OCI-LY1 (cell line): ENCODE results near the gene RBM47.

Experiments used
- H2AFZ ChIP-seq: fragments of 200-600 bp; sonication (generic), shearing (Covaris generic); 2 replicates; pipeline ENCODE4 v1.6.0; 2014; ENCODE audit warnings: antibody characterized with exemption, mild to moderate bottlenecking, low read length
- H3F3A ChIP-seq: fragments of 200-600 bp; sonication (generic), shearing (Covaris generic); 2 replicates; pipeline ENCODE4 v1.6.0; 2014; ENCODE audit warnings: mild to moderate bottlenecking, antibody characterized with exemption, low read length, moderate library complexity; ENCODE audit not compliant: insufficient read depth
- H3K27ac ChIP-seq: fragments of 200-600 bp; sonication (generic); 2 replicates; pipeline ENCODE4 v1.5.1; 2014; ENCODE audit warnings: low read length, mixed run types, mild to moderate bottlenecking, low read depth; ENCODE audit not compliant: poor library complexity, severe bottlenecking
- H3K27me3 ChIP-seq: fragments of 200-600 bp; sonication (generic); 2 replicates; pipeline ENCODE4 v1.6.0; 2014; ENCODE audit warnings: antibody characterized with exemption, mild to moderate bottlenecking, low read length, moderate library complexity; ENCODE audit not compliant: insufficient read depth
- H3K36me3 ChIP-seq: fragments of 200-600 bp; sonication (generic); 2 replicates; pipeline ENCODE4 v1.6.1; 2014; ENCODE audit warnings: mild to moderate bottlenecking, antibody characterized with exemption, low read length, moderate library complexity, mixed read lengths; ENCODE audit not compliant: insufficient read depth
- H3K4me1 ChIP-seq: fragments of 200-600 bp; sonication (generic); 2 replicates; pipeline ENCODE4 v1.5.1; 2014; ENCODE audit warnings: mild to moderate bottlenecking, low read length, moderate library complexity; ENCODE audit not compliant: insufficient read depth, severe bottlenecking
- H3K4me2 ChIP-seq: fragments of 200-600 bp; sonication (generic), shearing (Covaris generic); 2 replicates; pipeline ENCODE4 v1.6.1; 2014; ENCODE audit warnings: low read length
- H3K4me3 ChIP-seq: fragments of 200-600 bp; sonication (generic); 2 replicates; pipeline ENCODE4 v1.5.1; 2014; ENCODE audit warnings: low read length, low read depth, mild to moderate bottlenecking, mixed read lengths; ENCODE audit not compliant: poor library complexity, severe bottlenecking
- H3K79me2 ChIP-seq: fragments of 200-600 bp; shearing (Covaris generic); 2 replicates; pipeline ENCODE4 v1.6.1; 2016; ENCODE audit warnings: mixed run types, low read length, mixed read lengths; ENCODE audit not compliant: insufficient read depth
- H3K9ac ChIP-seq: fragments of 200-600 bp; sonication (generic), shearing (Covaris generic); 2 replicates; pipeline ENCODE4 v1.6.1; 2014; ENCODE audit warnings: mild to moderate bottlenecking, low read length, mixed read lengths
- H3K9me2 ChIP-seq: fragments of 200-600 bp; sonication (generic), shearing (Covaris generic); 2 replicates; pipeline ENCODE4 v1.6.1; 2014; ENCODE audit warnings: low read depth, mild to moderate bottlenecking, low read length, mixed read lengths
- H3K9me3 ChIP-seq: fragments of 200-600 bp; shearing (Covaris generic); 2 replicates; pipeline ENCODE4 v1.6.1; 2014; ENCODE audit warnings: low read length, mixed read lengths
- H4K20me1 ChIP-seq: fragments of 200-600 bp; sonication (generic), shearing (Covaris generic); 2 replicates; pipeline ENCODE4 v1.6.0; 2016; ENCODE audit warnings: mild to moderate bottlenecking, low read length; ENCODE audit not compliant: insufficient read depth
- EZH2 ChIP-seq: fragments of 200-600 bp; sonication (generic), shearing (Covaris generic); IDR thresholded peaks from 2 replicates; pipeline ENCODE4 v1.8.0; 2017; ENCODE audit warnings: borderline replicate concordance, mixed run types, mild to moderate bottlenecking, antibody characterized with exemption, low read length, moderate library complexity, mixed read lengths
- TF ChIP-seq, protein P1 (sequence below): fragments of 200-600 bp; sonication (generic), shearing (Covaris generic); IDR thresholded peaks from 2 replicates; pipeline ENCODE4 v1.5.1; 2017; ENCODE audit warnings: mild to moderate bottlenecking, antibody characterized with exemption, low read length, moderate library complexity, mixed read lengths

RBM47 gene

DNA sequence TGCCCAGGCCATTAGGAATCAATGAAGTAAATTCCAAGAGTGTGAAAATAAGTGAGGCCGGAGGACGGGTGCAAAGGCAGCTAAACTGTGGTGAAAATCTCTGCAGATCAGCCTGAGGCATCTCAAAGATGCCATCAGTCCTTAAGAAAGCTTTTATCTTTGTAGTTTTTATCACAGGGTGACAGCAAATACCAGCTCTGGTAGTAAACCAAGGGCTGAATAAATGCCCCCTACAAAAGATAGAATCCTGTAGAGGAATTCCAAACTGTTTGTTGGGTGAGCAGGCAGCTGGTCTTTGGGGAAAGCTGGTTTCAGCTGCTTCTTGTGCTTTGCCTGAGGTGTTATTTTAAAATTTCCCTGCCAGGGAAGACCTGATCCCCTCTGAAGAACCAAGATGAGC is 21.6 kb upstream of the RBM47 start:
- Histone ChIP-seq H2AFZ (no peak overlapping the region), H3K27ac (no peak overlapping the region), H3F3A (no peaks in the 10 kb centered on the region), H3K4me3 (no peak overlapping the region), H3K4me2 (no peak overlapping the region), H3K79me2 (no peaks in the 10 kb centered on the region), H3K9me3 (no peaks in the 10 kb centered on the region), H3K27me3 (no peaks in the 10 kb centered on the region), H4K20me1 (no peaks in the 10 kb centered on the region), H3K9me2 (no peaks in the 10 kb centered on the region), H3K4me1 (peaks cover 6% of the 10 kb centered on the region), H3K36me3 (no peaks in the 10 kb centered on the region), H3K9ac (no peak overlapping the region)
- TF ChIP-seq EZH2: no peak
- TF ChIP-seq, protein P1, sequence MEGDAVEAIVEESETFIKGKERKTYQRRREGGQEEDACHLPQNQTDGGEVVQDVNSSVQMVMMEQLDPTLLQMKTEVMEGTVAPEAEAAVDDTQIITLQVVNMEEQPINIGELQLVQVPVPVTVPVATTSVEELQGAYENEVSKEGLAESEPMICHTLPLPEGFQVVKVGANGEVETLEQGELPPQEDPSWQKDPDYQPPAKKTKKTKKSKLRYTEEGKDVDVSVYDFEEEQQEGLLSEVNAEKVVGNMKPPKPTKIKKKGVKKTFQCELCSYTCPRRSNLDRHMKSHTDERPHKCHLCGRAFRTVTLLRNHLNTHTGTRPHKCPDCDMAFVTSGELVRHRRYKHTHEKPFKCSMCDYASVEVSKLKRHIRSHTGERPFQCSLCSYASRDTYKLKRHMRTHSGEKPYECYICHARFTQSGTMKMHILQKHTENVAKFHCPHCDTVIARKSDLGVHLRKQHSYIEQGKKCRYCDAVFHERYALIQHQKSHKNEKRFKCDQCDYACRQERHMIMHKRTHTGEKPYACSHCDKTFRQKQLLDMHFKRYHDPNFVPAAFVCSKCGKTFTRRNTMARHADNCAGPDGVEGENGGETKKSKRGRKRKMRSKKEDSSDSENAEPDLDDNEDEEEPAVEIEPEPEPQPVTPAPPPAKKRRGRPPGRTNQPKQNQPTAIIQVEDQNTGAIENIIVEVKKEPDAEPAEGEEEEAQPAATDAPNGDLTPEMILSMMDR: no peak

DNA sequence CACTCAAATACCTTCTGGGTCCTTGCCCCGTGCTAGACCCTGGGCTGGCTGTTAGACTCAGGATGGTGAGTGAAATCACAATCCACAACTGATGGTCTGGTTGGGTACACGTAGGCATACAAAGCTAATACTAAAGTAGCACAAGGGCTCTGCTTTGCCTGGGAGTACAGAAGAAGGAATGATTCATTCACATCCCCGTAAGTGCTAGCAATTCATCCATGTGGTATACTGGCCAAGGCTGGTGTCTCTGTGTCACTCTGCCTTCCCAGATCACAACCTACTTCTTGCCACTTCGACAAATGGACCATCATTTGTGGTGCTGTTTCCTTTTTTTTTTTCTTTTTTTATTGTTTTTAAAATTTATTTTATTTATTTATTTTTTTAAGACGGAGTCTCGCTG is 19.7 kb upstream of the RBM47 start:
- Histone ChIP-seq H3K27me3 (no peaks in the 10 kb centered on the region; the same call in 1 of the 2 replicates), H3K4me2 (no peak overlapping the region)

DNA sequence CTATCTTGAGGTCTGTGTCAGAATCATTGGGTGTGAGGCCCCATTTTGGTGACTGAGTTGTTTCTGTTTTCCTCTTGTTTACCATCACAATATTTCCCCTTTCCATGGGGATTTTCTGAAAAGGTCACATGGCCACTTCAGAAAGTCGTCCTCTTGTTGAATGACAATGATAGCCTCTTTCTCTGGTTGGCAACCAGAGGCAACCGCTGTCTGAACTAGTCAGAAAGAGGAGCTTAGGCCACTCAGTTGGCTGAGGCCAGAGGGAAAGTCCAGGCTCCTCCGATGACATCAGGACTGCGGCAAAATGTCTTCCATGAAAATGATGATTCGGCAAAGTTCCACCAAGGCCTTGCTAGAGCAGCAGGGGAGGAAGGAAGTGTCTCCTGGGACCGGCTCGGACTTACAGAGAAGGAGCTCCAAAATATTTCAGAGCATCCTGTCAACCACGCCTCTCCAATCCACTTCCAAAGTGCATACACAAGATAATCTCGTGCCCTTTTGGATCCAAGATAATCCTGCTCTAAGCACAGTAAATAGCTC is 19.1 kb upstream of the RBM47 start:
- no peaks in the 10 kb centered on the region for H3K4me1 ChIP-seq
- H3K9me3 ChIP-seq: no peaks in the 10 kb centered on the region
- H3K4me3 ChIP-seq: no peak overlapping the region
- H2AFZ ChIP-seq: no peak overlapping the region
- no peaks in the 10 kb centered on the region for H3K79me2 ChIP-seq
- no peak for TF ChIP-seq EZH2
- TF ChIP-seq, protein P1: no peak
- H3K9me2 ChIP-seq: no peaks in the 10 kb centered on the region
- no peaks in the 10 kb centered on the region for H4K20me1 ChIP-seq
- no peak overlapping the region for H3K27ac ChIP-seq
- H3K27me3 ChIP-seq: no peaks in the 10 kb centered on the region; the same call in 1 of the 2 replicates
- no peak overlapping the region for H3K4me2 ChIP-seq
- no peaks in the 10 kb centered on the region for H3F3A ChIP-seq
- H3K9ac ChIP-seq: no peak overlapping the region
- no peaks in the 10 kb centered on the region for H3K36me3 ChIP-seq

More for the DNA sequence above, 19.7 kb upstream of the RBM47 start:
- Histone ChIP-seq H3F3A (no peaks in the 10 kb centered on the region), H3K9me2 (no peaks in the 10 kb centered on the region), H4K20me1 (no peaks in the 10 kb centered on the region), H3K36me3 (no peaks in the 10 kb centered on the region), H3K27ac (no peak overlapping the region), H3K79me2 (no peaks in the 10 kb centered on the region), H3K4me3 (no peak overlapping the region), H3K9me3 (no peaks in the 10 kb centered on the region), H3K9ac (no peak overlapping the region), H3K4me1 (no peaks in the 10 kb centered on the region), H2AFZ (no peak overlapping the region)
- no peak for TF ChIP-seq EZH2
- TF ChIP-seq, protein P1: no peak
